Adrenal gland (tissue), 5 donors: ENCODE data around the gene RNF125.
A peak's percentile ranks its signal among the peaks of the same experiment; 100 is the strongest.

ENCODE experiments used
- POLR2A ChIP-seq, 2 donors: fragments of 450-650 bp; IDR thresholded peaks; one replicate each; pipeline ENCODE4 v1.6.1; 2017; ENCODE audit warnings: antibody characterized with exemption in 2 of 2, mild to moderate bottlenecking in 2 of 2, moderate library complexity in 1 of 2
- TF ChIP-seq, protein P1 (sequence below), 6 experiments: fragments of 450-650 bp in 4 of 6; fragments of 200-600 bp in 2 of 6; sonication (generic) in 1 of 6; IDR thresholded peaks; 1 replicate in 5 of 6; 2 replicates in 1 of 6; pipeline versions ENCODE4 v1.5.1 to v1.8.0; 2016 to 2021; ENCODE audit warnings: antibody characterized with exemption in 6 of 6, mild to moderate bottlenecking in 2 of 6, moderate library complexity in 1 of 6
- donor health status: DM: no; HTN: no; CAD: no.

DNA sequence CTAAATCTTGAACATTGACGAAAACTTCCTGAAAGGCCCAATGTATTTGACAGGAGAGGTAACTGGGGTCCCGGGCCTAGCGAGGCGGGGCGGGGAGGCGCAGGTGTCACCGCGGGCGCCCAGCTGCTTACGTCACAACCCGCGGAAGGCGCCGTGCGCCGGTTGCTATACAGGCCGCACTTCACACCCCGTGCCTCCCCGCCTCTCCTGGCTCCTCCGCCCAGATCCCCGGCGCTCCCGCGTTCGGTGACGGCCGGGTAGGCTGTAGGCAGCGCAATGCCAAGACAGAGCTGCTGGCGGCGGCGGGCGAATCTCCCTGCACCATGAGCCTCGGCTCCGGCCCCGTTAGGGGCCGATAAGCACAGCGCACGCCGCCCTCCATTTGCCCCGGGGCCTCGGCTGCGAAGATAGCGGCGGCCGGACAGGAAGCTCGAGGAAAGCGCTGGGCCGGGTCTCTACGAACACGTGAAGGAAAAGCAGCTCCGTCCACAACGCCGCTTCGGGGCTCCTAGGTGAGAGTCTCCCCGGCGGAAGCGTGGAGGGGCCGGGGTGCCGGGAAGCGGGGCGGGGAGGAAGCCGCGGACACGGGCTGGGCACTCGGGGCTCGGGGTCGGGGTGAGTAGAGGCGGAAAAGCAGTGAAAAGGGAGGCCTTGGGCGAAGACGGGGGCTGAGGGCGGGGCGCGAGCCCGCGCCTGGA lies 73.2 kb downstream of the RNF125 start, which contains the start of gene RNF138:
- TF ChIP-seq, protein P1, sequence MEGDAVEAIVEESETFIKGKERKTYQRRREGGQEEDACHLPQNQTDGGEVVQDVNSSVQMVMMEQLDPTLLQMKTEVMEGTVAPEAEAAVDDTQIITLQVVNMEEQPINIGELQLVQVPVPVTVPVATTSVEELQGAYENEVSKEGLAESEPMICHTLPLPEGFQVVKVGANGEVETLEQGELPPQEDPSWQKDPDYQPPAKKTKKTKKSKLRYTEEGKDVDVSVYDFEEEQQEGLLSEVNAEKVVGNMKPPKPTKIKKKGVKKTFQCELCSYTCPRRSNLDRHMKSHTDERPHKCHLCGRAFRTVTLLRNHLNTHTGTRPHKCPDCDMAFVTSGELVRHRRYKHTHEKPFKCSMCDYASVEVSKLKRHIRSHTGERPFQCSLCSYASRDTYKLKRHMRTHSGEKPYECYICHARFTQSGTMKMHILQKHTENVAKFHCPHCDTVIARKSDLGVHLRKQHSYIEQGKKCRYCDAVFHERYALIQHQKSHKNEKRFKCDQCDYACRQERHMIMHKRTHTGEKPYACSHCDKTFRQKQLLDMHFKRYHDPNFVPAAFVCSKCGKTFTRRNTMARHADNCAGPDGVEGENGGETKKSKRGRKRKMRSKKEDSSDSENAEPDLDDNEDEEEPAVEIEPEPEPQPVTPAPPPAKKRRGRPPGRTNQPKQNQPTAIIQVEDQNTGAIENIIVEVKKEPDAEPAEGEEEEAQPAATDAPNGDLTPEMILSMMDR (IDR thresholded peaks at IDR 0.05): no peak
- TF ChIP-seq POLR2A (IDR thresholded peaks at IDR 0.05): peak; percentile 58 to 78
